GM19193 (cell line): ENCODE results near the gene STAC3.

ENCODE experiments used
- POLR2A ChIP-seq: IDR thresholded peaks from 4 replicates; pipeline ENCODE4 v1.6.1; 2011; ENCODE audit not compliant: insufficient read depth, insufficient read length; ENCODE audit errors: extremely low read depth

The STAC3 gene

GRCh38 chr12:57223191-57224165, 27.5 kb downstream of the STAC3 start:
- no peak for TF ChIP-seq POLR2A

GRCh38 chr12:57222286-57223190, 28.4 kb downstream of the STAC3 start:
- TF ChIP-seq POLR2A = no peak

GRCh38 chr12:57221169-57221917, 29.6 kb downstream of the STAC3 start:
- no peak for TF ChIP-seq POLR2A

- TF ChIP-seq POLR2A = no peak
Measured at GRCh38 chr12:57220770-57221168, 30.2 kb downstream of the STAC3 start.

- TF ChIP-seq POLR2A = no peak
Measured at GRCh38 chr12:57219993-57220754, 30.8 kb downstream of the STAC3 start.

- TF ChIP-seq POLR2A = no peak
Measured at GRCh38 chr12:57219205-57219992, 31.6 kb downstream of the STAC3 start.

GRCh38 chr12:57218030-57218853, 32.7 kb downstream of the STAC3 start:
- no peak for TF ChIP-seq POLR2A

- no peak for TF ChIP-seq POLR2A
Measured at GRCh38 chr12:57216921-57217879, 33.8 kb downstream of the STAC3 start.

GRCh38 chr12:57216014-57216911, 34.7 kb downstream of the STAC3 start, which contains the start of gene NXPH4:
TSS of gene NXPH4 (plus strand) at chr12:57216794. CDS start at chr12:57216970, 176 bp downstream.
- TF ChIP-seq POLR2A = no peak

- TF ChIP-seq POLR2A = no peak
Measured at GRCh38 chr12:57215668-57216013, 35.3 kb downstream of the STAC3 start.
